CD1c-positive myeloid dendritic cell (primary cell): ENCODE data around the gene PRR36.

ENCODE experiments used
- DNase-seq: peaks from one replicate; pipeline ENCODE4 v3.0.0-alpha.2; 2016; ENCODE audit errors: extremely low spot score

The PRR36 gene

GRCh38 chr19:7872306-7873204 is 1.6 kb downstream of the PRR36 start:
- no peak for DNase-seq

GRCh38 chr19:7871437-7872305 is 2.5 kb downstream of the PRR36 start:
- DNase-seq, result peak; percentile 84

- peak; percentile 50 for DNase-seq
Observed at GRCh38 chr19:7870571-7871436, 3.4 kb downstream of the PRR36 start.

- peak; percentile 25 for DNase-seq
Observed at GRCh38 chr19:7869910-7870511, 4.2 kb downstream of the PRR36 start.

GRCh38 chr19:7869453-7869909 is 4.7 kb downstream of the PRR36 start:
- DNase-seq, result peak; percentile 59

GRCh38 chr19:7868671-7869452 is 5.3 kb downstream of the PRR36 start:
- peak; percentile 83 for DNase-seq

GRCh38 chr19:7868326-7868670 is 5.9 kb downstream of the PRR36 start:
- no peak for DNase-seq

- no peak for DNase-seq
Observed at GRCh38 chr19:7867092-7867844, 6.9 kb downstream of the PRR36 start.

- DNase-seq, result no peak
Observed at GRCh38 chr19:7866399-7867091, 7.6 kb downstream of the PRR36 start.

GRCh38 chr19:7865262-7865911 is 8.8 kb downstream of the PRR36 start:
- DNase-seq, result no peak

GRCh38 chr19:7864690-7865074 is 9.5 kb downstream of the PRR36 start:
- DNase-seq, result no peak

- DNase-seq, result no peak
Observed at GRCh38 chr19:7863971-7864689, 10.1 kb downstream of the PRR36 start.

- no peak for DNase-seq
Observed at GRCh38 chr19:7863157-7863970, 10.8 kb downstream of the PRR36 start.

- DNase-seq, result peak; percentile 51
Observed at GRCh38 chr19:7862413-7862951, 11.7 kb downstream of the PRR36 start.

- DNase-seq, result peak; percentile 13
Observed at GRCh38 chr19:7861619-7862412, 12.4 kb downstream of the PRR36 start.
